ENCODE measurements around the gene HSPA1B.
A peak's percentile ranks its signal among the peaks of the same experiment; 100 is the strongest.
"Not testable (repeated sequence)": the region's sequence is repeated elsewhere in the genome, so short reads cannot be mapped to it uniquely, and the experiment has no call there.

Gene HSPA1B

GRCh38 chr6:31827286-31828079 lies at the start of gene HSPA1B:
HSPA1B (plus strand) TSS chr6:31827738; CDS start chr6:31827951, 213 bp downstream.
- peak; percentile 92 for DNase-seq (ENCODE audit: low read depth)

- no peak for DNase-seq (ENCODE audit: low read depth)
These were observed 49.3 kb upstream of the HSPA1B start for GRCh38 chr6:31778193-31778592.

- DNase-seq (ENCODE audit: low read depth): no peak
These were observed 48.3 kb upstream of the HSPA1B start for GRCh38 chr6:31778999-31779885.

DNA sequence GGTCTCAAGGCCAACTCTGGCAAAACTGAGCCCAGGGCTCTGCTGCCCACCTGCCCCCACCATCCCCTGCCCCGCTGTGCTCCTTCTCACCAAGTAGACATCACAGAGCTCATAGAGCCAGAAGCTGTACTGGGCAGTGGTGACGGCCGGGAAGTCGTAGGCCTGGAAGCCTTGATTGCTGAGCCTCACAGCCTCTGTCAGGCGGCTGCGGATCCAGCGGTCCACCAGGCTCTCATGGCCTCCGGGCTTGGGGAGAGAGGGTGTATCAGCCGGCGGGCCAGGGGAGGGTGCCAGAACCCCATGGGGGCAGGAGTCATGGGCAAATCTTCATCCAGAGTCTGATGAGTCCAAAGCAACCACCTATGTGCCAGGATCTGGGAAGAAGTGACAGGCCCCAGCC lies 47.6 kb upstream of the HSPA1B start:
- no peak for DNase-seq (ENCODE audit: low read depth)

DNA sequence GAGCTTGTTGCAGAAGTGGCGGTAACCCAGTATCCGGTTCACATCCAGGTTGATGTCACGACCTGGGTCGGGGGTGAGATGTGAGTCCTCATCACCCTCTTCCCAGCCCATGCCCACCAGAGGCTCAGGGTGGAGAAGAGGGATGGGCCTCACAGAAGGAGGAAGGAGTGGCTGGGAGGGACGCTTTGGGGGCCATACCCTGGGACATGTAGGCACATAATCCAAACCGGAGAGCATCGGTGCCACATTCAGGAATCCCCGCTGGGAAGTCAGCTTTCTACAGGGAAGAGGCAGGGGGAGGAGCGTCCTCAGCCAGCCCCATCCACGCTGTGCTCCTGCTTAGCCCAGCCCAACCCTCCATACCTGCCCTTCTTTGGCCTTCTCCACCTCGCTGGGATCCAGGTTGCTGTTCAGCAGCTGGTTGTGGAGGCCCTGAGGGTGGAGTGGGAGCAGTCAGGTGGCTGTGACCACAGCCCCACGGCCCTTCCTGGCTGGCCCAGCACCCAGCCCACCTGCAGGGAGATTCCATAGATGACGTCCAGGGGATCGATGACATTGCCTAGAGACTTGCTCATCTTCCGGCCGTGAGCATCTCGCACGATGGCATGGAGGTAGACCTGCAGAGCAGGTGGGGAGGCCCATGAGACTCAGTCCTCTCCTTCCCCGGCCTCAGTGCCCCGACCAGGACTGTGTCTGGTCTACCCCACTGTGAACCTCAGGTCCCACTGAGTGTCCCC lies 46.9 kb upstream of the HSPA1B start:
- DNase-seq (ENCODE audit: low read depth): no peak

- no peak for DNase-seq (ENCODE audit: low read depth)
These were observed 46.1 kb upstream of the HSPA1B start for GRCh38 chr6:31781244-31782125.

DNA sequence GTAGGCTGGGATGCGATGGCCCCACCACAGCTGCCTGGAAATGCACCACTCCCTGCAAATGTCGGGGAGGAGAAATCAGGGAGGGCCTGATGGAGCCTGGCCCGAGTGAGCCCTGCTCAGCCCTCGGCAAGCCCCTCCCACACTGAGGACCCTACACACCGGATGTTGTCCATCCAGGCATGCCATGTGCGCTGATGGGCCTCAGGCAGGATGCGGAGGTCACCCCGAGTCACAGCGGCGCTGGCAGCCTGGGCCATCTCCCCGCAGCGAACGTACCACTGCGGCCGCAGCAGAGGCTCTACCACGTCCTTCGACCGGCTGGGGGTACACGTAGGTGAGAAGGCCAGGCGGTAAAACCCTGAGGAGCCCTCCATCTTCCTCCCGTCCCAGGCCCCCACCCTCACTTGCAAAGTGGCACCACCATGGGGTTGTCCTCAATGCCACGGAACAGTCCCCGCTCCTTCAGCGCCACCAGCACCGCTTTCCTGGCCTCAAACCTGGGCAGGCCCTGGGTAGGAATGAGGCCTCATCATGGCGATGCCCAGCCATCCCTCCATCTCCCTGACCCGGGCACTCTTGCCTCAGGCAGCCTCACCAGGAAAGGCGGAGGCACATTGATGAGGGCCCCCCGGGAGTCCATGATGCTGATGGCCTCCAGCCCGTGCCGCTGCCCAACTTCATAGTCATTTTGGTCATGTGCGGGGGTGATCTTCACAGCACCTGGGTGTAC lies 45.2 kb upstream of the HSPA1B start:
- no peak for DNase-seq (ENCODE audit: low read depth)

GRCh38 chr6:31784098-31784925 lies 43.2 kb upstream of the HSPA1B start:
- no peak for DNase-seq (ENCODE audit: low read depth)

DNA sequence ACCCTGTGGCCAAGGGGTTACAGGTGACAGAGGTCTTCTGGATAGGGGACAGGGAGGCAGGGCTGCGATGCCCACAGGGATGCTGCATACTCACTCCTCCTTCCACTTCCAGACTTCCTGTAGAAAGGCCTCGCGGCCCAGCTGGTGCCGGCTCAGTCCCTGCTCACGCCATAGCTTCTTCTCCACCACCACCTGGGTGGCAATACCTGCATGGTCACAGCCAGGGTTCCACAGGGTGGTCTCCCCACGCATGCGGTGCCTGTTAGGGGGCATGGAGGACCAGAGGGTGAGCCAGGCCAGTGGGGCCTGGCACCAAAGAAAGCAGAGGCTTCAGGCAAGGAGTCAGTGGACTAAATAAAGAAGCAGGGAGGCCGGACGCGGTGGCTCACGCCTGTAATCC lies 42.1 kb upstream of the HSPA1B start:
- DNase-seq (ENCODE audit: low read depth): no peak

GRCh38 chr6:31791324-31792089 lies 36.0 kb upstream of the HSPA1B start:
- no peak for DNase-seq (ENCODE audit: low read depth)

DNA sequence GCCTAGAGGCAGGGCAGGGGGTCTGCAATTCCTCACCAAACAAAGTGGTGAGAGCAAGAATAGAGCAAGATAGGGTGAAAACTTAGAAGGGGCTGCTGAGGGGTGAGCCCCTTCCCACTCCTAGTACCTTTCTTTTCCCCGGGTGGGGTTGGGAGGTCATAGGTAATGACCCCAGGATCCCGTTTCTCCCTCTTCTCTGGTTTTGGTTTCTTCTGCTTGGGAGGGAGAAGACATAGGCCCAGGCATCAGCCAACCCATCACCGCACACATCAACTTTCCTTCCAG lies 35.5 kb upstream of the HSPA1B start:
- no peak for DNase-seq (ENCODE audit: low read depth)

- no peak for DNase-seq (ENCODE audit: low read depth)
These were observed 34.8 kb upstream of the HSPA1B start for GRCh38 chr6:31792761-31793171.

- DNase-seq (ENCODE audit: low read depth): not testable (repeated sequence)
These were observed 33.7 kb upstream of the HSPA1B start for GRCh38 chr6:31793927-31794245.

- DNase-seq (ENCODE audit: low read depth): no peak
These were observed 33.2 kb upstream of the HSPA1B start for GRCh38 chr6:31794294-31794865.

DNA sequence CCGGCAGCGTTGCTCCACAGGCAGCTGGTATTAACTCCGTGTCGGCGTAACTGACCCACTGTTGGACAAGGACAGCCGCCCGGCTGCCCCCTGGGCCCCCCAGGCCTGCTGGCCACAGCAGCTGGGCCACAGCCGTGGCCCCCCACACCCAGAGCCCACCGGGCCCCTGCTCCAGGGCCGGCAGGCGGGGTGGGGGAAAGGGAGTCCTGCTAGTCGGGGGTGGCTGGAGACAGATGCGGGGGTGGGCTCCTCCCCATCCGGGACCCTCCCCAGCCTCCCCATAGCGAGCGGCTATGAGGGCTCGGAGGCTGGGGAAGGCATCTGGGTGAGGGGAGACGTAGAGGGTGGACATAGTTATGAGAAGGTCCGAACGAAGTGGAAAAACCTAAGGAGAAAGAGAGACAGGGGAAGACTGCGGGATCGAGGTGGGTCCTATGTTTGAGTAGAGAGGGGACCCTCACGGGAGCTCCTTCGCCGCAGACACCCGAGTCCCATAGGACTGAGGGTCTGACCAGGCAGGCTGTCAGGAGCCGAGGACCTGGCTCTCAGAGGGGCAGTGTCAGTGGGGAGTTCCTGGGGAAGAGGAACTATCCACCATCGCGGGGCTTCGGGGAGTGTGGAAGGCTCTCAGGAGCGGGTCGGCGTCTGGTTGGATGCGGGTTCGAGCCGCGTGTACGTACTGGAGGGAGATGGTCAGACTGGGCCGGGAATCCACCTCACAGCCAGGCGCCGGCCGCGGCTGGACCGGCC lies 32.5 kb upstream of the HSPA1B start:
- DNase-seq (ENCODE audit: low read depth): no peak

DNA sequence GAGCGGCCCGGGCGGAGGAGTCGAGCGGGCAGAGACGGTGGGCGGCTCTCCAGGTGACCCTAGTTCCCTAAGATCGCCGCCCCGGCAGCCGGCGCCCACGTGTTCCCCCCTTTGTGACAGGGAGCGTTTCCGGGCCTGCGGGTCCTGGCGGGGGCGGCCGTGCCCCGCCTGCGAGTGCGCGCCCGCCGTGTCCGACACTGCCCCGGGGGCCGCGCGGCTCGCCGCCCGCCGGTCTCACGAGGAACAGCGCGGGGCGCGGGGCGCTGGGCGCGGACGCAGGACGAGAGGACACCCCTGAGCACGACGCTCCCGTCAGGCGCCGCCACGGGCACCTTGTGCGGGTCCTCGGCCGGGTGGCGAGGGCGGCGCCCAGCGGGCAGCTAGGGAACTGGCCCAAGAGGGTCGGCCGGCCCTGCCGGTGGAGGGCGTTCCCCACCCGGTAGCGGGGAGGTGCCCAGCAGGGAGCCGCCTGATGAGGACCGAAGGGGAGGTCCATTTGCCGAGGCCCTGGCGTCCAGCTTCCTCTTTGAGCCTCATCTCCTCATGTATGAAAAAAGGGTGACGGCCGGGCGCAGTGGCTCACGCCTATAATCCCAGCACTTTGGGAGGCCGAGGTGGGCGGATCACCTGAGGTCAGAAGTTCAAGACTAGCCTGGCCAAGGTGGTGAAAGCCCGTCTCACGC lies 31.8 kb upstream of the HSPA1B start, which contains the start of gene VARS1:
Gene VARS1 (minus strand): TSS at position 137 of the 683 bp plus-strand sequence. CDS start 535 bp downstream, outside the sequence.
- no peak for DNase-seq (ENCODE audit: low read depth)

GRCh38 chr6:31796993-31797385 lies 30.5 kb upstream of the HSPA1B start:
- DNase-seq (ENCODE audit: low read depth): no peak

GRCh38 chr6:31797588-31797987 lies 29.9 kb upstream of the HSPA1B start:
- no peak for DNase-seq (ENCODE audit: low read depth)

Data from GM04503 (cell line).